Measurements from ENCODE around the gene HLA-DOA.

- no peak for TF ChIP-seq CTCF (IDR thresholded peaks at IDR 0.05)
- TF ChIP-seq POLR2A (IDR thresholded peaks at IDR 0.05): no peak
These were observed 32.0 kb downstream of the HLA-DOA start for GRCh38 chr6:32977272-32977952.

All from thyroid gland (tissue), 4 donors.